ENCODE results near the gene TLL2. TPM values are rescaled to one million over a fixed set of nuclear protein-coding genes. Genes with fewer than 3 reads are reported as not detected.

TLL2 gene
- total and polyA plus RNA-seq, 2 donors (not counting 3 experiments of a cell fraction or from before 2014, with no cell fraction given) = 0.03 to 0.20 TPM

DNA sequence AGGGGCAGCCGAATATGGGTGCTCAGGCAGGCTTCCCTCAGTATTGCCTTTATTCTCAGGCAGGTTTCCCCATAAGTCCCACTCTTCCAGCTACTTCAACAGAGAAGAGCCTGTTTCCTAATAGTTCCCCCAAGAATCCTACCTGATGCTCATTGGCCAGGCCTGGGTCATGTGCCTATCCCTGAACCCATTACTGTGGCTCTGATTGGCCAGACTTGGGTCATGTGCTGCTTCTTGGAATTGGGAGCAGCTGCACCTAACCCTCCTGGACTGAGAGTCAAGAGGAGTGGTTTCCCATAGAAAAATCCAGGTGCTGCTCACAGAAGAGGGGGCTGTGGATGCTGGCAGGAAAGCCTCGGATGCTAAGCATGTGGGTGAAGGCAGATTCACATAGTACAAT is 176.6 kb downstream of the TLL2 start:
- no peak overlapping the region for H3K27ac ChIP-seq (ENCODE audit: insufficient read depth, low read depth, low read length)
- ChIA-PET POLR2A (no interaction called here), CTCF (interaction anchor here (0.6 to 7.0 kb wide), 9 partner anchors 8 to 643 kb away, joined by 3 to 154 read pairs (median 10); partner anchors contain the start of gene TCTN3)
- dilution Hi-C loops (cut with MboI; ENCODE audit: extremely low pct_ligation_motif_present, low sequenced_read_pairs) (no loop called here), intact Hi-C loops (cut with micrococcal nuclease) (no loop called here)
- FAIRE-seq (no peak), DNase-seq (ENCODE audit: low read depth, low spot score) (no peak)
- no peaks in the 10 kb centered on the region for H3K36me3 ChIP-seq (ENCODE audit: control insufficient read depth in 2 of 2, extremely low read depth in 1 of 2, insufficient read depth in 2 of 2, low read length in 2 of 2)
- no peak overlapping the region for H3K4me3 ChIP-seq (replicated peaks in 1 of 3; ENCODE audit: insufficient read depth in 1 of 3, low read depth in 1 of 3, low read length in 3 of 3)
- H3K9ac ChIP-seq (replicated peaks; ENCODE audit: extremely low read depth, insufficient read depth, low read length) = no peak overlapping the region
- TF ChIP-seq JUN (IDR thresholded peaks at IDR 0.05; ENCODE audit: borderline replicate concordance, insufficient read depth, insufficient read length, low read depth) (no peak), GATA2 (IDR thresholded peaks at IDR 0.05; ENCODE audit: insufficient read depth, insufficient read length, low read depth, low read length) (no peak), FOS (IDR thresholded peaks at IDR 0.05; ENCODE audit: borderline replicate concordance, insufficient read depth, low read length) (no peak), EZH2 (IDR thresholded peaks at IDR 0.05; ENCODE audit: borderline replicate concordance, low read depth, low read length, severe bottlenecking) (no peak), MYC (IDR thresholded peaks at IDR 0.05; ENCODE audit: low read depth, low read length) (no peak), POLR2AphosphoS5 (IDR thresholded peaks at IDR 0.05; ENCODE audit: insufficient read depth, low read depth, low read length) (no peak), POLR2A (IDR thresholded peaks at IDR 0.05; ENCODE audit: low read depth, low read length) (no peak)
- TF ChIP-seq, protein P1, sequence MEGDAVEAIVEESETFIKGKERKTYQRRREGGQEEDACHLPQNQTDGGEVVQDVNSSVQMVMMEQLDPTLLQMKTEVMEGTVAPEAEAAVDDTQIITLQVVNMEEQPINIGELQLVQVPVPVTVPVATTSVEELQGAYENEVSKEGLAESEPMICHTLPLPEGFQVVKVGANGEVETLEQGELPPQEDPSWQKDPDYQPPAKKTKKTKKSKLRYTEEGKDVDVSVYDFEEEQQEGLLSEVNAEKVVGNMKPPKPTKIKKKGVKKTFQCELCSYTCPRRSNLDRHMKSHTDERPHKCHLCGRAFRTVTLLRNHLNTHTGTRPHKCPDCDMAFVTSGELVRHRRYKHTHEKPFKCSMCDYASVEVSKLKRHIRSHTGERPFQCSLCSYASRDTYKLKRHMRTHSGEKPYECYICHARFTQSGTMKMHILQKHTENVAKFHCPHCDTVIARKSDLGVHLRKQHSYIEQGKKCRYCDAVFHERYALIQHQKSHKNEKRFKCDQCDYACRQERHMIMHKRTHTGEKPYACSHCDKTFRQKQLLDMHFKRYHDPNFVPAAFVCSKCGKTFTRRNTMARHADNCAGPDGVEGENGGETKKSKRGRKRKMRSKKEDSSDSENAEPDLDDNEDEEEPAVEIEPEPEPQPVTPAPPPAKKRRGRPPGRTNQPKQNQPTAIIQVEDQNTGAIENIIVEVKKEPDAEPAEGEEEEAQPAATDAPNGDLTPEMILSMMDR (IDR thresholded peaks at IDR 0.05; ENCODE audit: extremely low read depth in 1 of 2, insufficient read depth in 1 of 2, low read depth in 1 of 2, low read length in 2 of 2) = no peak
- TF ChIP-seq, protein P2, sequence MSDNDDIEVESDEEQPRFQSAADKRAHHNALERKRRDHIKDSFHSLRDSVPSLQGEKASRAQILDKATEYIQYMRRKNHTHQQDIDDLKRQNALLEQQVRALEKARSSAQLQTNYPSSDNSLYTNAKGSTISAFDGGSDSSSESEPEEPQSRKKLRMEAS (IDR thresholded peaks at IDR 0.05; ENCODE audit: insufficient read depth, insufficient read length) = no peak
- no peak overlapping the region for H2AFZ ChIP-seq (ENCODE audit: low read depth, low read length)
- no peak overlapping the region for H3K4me2 ChIP-seq (ENCODE audit: insufficient read depth, low read length)
- H3K27me3 ChIP-seq (ENCODE audit: control insufficient read depth in 2 of 2, insufficient read depth in 2 of 2, low read length in 2 of 2) = peaks cover 3 to 7% of the 10 kb centered on the region in 2 experiments
- BruUV-seq (replicated peaks) = no TSS peak
- H3K9me3 ChIP-seq (replicated peaks; ENCODE audit: control insufficient read depth, insufficient read depth, low read length) = no peaks in the 10 kb centered on the region
- no peaks in the 10 kb centered on the region for H3K9me1 ChIP-seq (replicated peaks; ENCODE audit: control insufficient read depth, extremely low read depth, insufficient read depth, low read length)
- no peaks in the 10 kb centered on the region for H4K20me1 ChIP-seq (replicated peaks; ENCODE audit: control insufficient read depth, extremely low read depth, insufficient read depth, low read length)
- no peaks in the 10 kb centered on the region for H3K4me1 ChIP-seq (ENCODE audit: control insufficient read depth, extremely low read depth, insufficient read depth, low read length)
- H3K79me2 ChIP-seq (ENCODE audit: control insufficient read depth, insufficient read depth, low read length) = no peaks in the 10 kb centered on the region
